H1 (cell line): ENCODE measurements around the gene WDCP.

Experiments
- CTCF ChIP-seq, 3 experiments: IDR thresholded peaks; 1 replicate in 2 of 3; 2 replicates in 1 of 3; pipeline versions ENCODE4 v1.5.1 to v1.6.1; 2011; ENCODE audit warnings: low read length in 3 of 3, mild to moderate bottlenecking in 3 of 3, inconsistent platforms in 2 of 3, low read depth in 1 of 3, moderate library complexity in 1 of 3; ENCODE audit not compliant: insufficient read depth in 1 of 3; ENCODE audit errors: control extremely low read depth in 1 of 3
- POLR2A ChIP-seq, 2 experiments: IDR thresholded peaks; 1 replicate in 1 of 2; 2 replicates in 1 of 2; pipeline ENCODE4 v1.6.1; 2011; ENCODE audit warnings: low read depth in 2 of 2, low read length in 2 of 2, mild to moderate bottlenecking in 2 of 2; ENCODE audit errors: control extremely low read depth in 1 of 2
- POLR2AphosphoS5 ChIP-seq: IDR thresholded peaks from 2 replicates; pipeline ENCODE4 v1.6.1; 2011; ENCODE audit warnings: low read depth, low read length

- no peak for TF ChIP-seq CTCF (IDR thresholded peaks at IDR 0.05; ENCODE audit: control extremely low read depth in 1 of 3, insufficient read depth in 1 of 3, low read depth in 1 of 3, low read length in 3 of 3)
- TF ChIP-seq POLR2AphosphoS5: no peak
- no peak for TF ChIP-seq POLR2A (IDR thresholded peaks at IDR 0.05; ENCODE audit: control extremely low read depth in 1 of 2, low read depth in 2 of 2, low read length in 2 of 2)
Measured at GRCh38 chr2:24009367-24009679, 37.9 kb downstream of the WDCP start.
